NT2/D1 (cell line): ENCODE data around the gene SYNDIG1.

Experiments used
- SUZ12 ChIP-seq: IDR thresholded peaks from 2 replicates; pipeline ENCODE4 v1.6.1; 2011; ENCODE audit not compliant: insufficient read length, insufficient read depth; ENCODE audit errors: extremely low read depth
- YY1 ChIP-seq: IDR thresholded peaks from 2 replicates; pipeline ENCODE4 v1.6.1; 2011; ENCODE audit not compliant: insufficient read length, insufficient read depth
- ZNF274 ChIP-seq: IDR thresholded peaks from 2 replicates; pipeline ENCODE4 v1.6.1; 2011; ENCODE audit warnings: mild to moderate bottlenecking, low read depth, low read length

DNA sequence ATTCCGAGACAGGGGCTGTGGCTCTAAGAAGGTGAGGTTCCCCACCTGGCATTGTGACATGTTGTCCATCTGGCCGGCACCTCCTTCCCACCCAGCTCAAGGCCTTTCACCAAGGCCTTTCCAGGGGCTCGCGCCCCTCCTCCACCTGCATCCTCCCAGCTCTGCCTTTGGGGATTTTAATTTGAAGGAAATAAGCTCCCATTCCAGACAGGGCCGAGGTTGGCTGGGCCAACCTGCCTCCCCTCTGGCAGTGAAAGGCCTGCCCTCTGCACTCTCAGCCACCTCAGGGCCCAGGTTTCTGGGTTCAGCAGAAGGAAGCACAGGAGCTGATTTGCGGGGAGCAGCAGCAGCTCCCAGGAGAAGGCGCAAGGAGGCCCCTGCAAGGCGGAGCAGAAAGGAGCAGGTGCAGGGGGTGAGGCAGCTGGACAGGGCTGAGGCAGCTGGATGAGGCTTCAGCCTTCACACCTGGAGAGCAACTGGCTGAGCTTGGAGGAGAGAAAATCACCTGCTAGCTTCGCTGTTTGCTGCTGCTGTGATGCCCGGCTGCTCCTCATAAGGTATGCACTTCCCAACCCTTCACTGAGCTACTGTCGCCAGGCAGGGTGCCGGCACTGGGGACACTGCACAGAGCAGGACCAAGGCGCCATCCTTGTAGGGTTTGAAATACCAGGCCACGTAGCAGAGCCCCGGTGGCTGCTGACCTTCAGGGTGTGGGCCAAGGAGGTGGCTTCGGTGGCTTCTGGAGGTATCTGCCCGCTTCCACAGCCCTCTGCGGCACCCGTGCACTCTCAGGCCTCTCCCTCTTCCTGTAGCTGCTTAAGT lies 147.0 kb downstream of the SYNDIG1 start:
- no peak for TF ChIP-seq ZNF274
- no peak for TF ChIP-seq YY1
- no peak for TF ChIP-seq SUZ12
